SH-SY5Y (cell line): ENCODE data around the gene SENP1.

Experiments
- GATA2 ChIP-seq: IDR thresholded peaks from 2 replicates; pipeline ENCODE4 v1.6.1; 2011; ENCODE audit warnings: mild to moderate bottlenecking, low read depth, low read length
- GATA3 ChIP-seq: IDR thresholded peaks from 2 replicates; pipeline ENCODE4 v1.6.1; 2011; ENCODE audit warnings: low read depth, mild to moderate bottlenecking, low read length, moderate library complexity

- TF ChIP-seq GATA2 (no peak), GATA3 (no peak)
Measured at GRCh38 chr12:48080285-48080684, 25.6 kb downstream of the SENP1 start.
